ENCODE data around the gene ERBB4.

DNA sequence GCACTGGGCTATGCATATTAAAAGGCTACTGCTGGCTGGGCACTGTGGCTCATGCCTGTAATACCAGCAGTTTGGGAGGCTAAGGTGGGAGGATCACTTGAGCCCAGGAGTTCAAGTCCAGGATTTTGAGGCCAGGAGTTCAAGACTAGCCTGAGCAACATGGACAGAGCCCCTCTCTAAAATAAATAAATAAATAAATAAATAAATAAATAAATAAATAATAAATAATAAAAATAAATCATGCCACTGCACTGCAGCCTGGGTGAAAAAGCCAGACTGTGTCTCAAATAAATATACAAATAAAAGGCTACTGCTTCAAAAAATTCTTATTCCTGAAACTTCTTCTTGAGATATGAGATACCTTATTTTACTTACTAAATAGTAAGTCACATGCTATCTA, 439.6 kb downstream of the ERBB4 start:
- TF ChIP-seq POLR2A (IDR thresholded peaks at IDR 0.05) (no peak), POLR2AphosphoS5 (IDR thresholded peaks at IDR 0.05) (no peak), EP300 (IDR thresholded peaks at IDR 0.05) (no peak)
- TF ChIP-seq, protein P1, sequence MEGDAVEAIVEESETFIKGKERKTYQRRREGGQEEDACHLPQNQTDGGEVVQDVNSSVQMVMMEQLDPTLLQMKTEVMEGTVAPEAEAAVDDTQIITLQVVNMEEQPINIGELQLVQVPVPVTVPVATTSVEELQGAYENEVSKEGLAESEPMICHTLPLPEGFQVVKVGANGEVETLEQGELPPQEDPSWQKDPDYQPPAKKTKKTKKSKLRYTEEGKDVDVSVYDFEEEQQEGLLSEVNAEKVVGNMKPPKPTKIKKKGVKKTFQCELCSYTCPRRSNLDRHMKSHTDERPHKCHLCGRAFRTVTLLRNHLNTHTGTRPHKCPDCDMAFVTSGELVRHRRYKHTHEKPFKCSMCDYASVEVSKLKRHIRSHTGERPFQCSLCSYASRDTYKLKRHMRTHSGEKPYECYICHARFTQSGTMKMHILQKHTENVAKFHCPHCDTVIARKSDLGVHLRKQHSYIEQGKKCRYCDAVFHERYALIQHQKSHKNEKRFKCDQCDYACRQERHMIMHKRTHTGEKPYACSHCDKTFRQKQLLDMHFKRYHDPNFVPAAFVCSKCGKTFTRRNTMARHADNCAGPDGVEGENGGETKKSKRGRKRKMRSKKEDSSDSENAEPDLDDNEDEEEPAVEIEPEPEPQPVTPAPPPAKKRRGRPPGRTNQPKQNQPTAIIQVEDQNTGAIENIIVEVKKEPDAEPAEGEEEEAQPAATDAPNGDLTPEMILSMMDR (IDR thresholded peaks at IDR 0.05): no peak
